ENCODE results near the gene NRXN3. TPM values are rescaled to one million over a fixed set of nuclear protein-coding genes. Genes with fewer than 3 reads are reported as not detected.

NRXN3 gene
- total RNA-seq, 1 donor from 2014 or later, result 18.0 TPM

DNA sequence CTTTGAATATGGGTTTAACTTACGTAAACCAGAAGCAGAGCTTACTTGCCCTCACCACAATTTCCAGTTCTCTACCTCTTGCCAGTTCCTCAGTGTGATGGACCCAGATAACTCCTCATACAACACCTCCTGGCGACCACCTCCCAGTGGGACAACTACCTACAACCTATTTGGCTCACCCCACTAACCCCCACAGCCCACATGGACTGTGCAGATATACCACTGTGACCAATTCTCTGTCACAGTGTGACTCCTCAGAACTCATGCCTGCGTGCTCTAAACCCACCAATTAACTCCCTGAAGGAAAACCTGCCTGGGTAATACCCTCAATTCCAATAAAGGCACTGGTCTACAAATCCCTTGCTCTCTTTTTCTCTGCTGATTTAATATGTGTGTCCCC is 1729.4 kb downstream of the NRXN3 start:
- H3K4me3 Mint-ChIP-seq (ENCODE audit: unreplicated experiment), result no peak overlapping the region
- H3K27me3 Mint-ChIP-seq (ENCODE audit: low read depth, unreplicated experiment), result no peaks in the 10 kb centered on the region
- H3K27ac Mint-ChIP-seq (ENCODE audit: unreplicated experiment), result no peak overlapping the region
- no peaks in the 10 kb centered on the region for H3K9me3 ChIP-seq (ENCODE audit: insufficient read depth, low read depth, low read length)
- no peaks in the 10 kb centered on the region for H4K20me1 ChIP-seq (ENCODE audit: insufficient read depth, low read length)
- H3K4me1 Mint-ChIP-seq (ENCODE audit: low read depth, unreplicated experiment), result no peaks in the 10 kb centered on the region
- FAIRE-seq, result no peak
- H3K4me1 ChIP-seq (ENCODE audit: insufficient read depth, low read length), result no peaks in the 10 kb centered on the region
- H3K9me3 Mint-ChIP-seq (ENCODE audit: unreplicated experiment), result peaks cover 9% of the 10 kb centered on the region
- H3K27me3 ChIP-seq (ENCODE audit: insufficient read depth, low read length), result no peaks in the 10 kb centered on the region
- H3K4me2 ChIP-seq (ENCODE audit: low read length), result no peak overlapping the region
- no peaks in the 10 kb centered on the region for H3K36me3 Mint-ChIP-seq (ENCODE audit: low read depth, unreplicated experiment)
- H2AFZ ChIP-seq (ENCODE audit: low read depth, low read length), result no peak overlapping the region
- no peak overlapping the region for H3K4me3 ChIP-seq (ENCODE audit: insufficient read depth, low read depth, low read length)
- no peaks in the 10 kb centered on the region for H3K36me3 ChIP-seq (ENCODE audit: insufficient read depth, low read length)
- TF ChIP-seq EZH2 (IDR thresholded peaks at IDR 0.05; ENCODE audit: insufficient read depth, low read length), result no peak
- TF ChIP-seq, protein P1, sequence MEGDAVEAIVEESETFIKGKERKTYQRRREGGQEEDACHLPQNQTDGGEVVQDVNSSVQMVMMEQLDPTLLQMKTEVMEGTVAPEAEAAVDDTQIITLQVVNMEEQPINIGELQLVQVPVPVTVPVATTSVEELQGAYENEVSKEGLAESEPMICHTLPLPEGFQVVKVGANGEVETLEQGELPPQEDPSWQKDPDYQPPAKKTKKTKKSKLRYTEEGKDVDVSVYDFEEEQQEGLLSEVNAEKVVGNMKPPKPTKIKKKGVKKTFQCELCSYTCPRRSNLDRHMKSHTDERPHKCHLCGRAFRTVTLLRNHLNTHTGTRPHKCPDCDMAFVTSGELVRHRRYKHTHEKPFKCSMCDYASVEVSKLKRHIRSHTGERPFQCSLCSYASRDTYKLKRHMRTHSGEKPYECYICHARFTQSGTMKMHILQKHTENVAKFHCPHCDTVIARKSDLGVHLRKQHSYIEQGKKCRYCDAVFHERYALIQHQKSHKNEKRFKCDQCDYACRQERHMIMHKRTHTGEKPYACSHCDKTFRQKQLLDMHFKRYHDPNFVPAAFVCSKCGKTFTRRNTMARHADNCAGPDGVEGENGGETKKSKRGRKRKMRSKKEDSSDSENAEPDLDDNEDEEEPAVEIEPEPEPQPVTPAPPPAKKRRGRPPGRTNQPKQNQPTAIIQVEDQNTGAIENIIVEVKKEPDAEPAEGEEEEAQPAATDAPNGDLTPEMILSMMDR (IDR thresholded peaks at IDR 0.05; ENCODE audit: insufficient read depth, low read depth, low read length), result no peak
- H3K27ac ChIP-seq (ENCODE audit: low read depth, low read length), result no peak overlapping the region
- no peak overlapping the region for H3K9ac ChIP-seq (ENCODE audit: low read length)
- no peaks in the 10 kb centered on the region for H3K79me2 ChIP-seq (ENCODE audit: insufficient read depth, low read length)
- no peak for DNase-seq (ENCODE audit: low read depth)

DNA sequence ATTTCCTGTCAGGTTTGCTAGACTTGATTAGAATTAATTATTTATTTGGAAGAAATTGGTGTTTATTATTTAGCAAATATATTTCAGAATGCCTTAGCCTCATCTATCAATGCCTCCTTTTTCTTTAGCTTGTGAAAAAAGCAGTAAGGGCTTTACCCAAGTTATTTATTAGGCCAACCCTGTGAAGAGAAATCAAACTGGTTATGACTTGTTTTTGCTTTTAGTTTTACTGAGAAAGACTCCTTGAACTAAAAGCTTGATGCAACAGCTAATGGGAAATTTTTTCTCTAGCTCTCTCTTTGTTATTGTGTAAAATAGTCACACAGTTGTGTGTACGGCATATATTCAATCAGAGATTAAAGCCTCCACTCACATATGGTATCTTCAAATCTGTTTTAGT is 1734.3 kb downstream of the NRXN3 start:
- H3K4me3 Mint-ChIP-seq (ENCODE audit: unreplicated experiment), result no peak overlapping the region
- TF ChIP-seq EZH2 (IDR thresholded peaks at IDR 0.05; ENCODE audit: insufficient read depth, low read length), result no peak
- TF ChIP-seq, protein P1 (IDR thresholded peaks at IDR 0.05; ENCODE audit: insufficient read depth, low read depth, low read length), result no peak
- no peak overlapping the region for H3K4me2 ChIP-seq (ENCODE audit: low read length)
- no peaks in the 10 kb centered on the region for H3K4me1 Mint-ChIP-seq (ENCODE audit: low read depth, unreplicated experiment)
- H3K9ac ChIP-seq (ENCODE audit: low read length), result no peak overlapping the region
- H3K9me3 Mint-ChIP-seq (ENCODE audit: unreplicated experiment), result peaks cover 4% of the 10 kb centered on the region
- DNase-seq (ENCODE audit: low read depth) (no peak), FAIRE-seq (no peak)
- H3K4me1 ChIP-seq (ENCODE audit: insufficient read depth, low read length), result no peaks in the 10 kb centered on the region
- H3K27ac Mint-ChIP-seq (ENCODE audit: unreplicated experiment), result no peak overlapping the region
- H3K79me2 ChIP-seq (ENCODE audit: insufficient read depth, low read length), result no peaks in the 10 kb centered on the region
- no peaks in the 10 kb centered on the region for H3K36me3 ChIP-seq (ENCODE audit: insufficient read depth, low read length)
- no peak overlapping the region for H3K27ac ChIP-seq (ENCODE audit: low read depth, low read length)
- H3K4me3 ChIP-seq (ENCODE audit: insufficient read depth, low read depth, low read length), result no peak overlapping the region
- no peak overlapping the region for H2AFZ ChIP-seq (ENCODE audit: low read depth, low read length)
- no peaks in the 10 kb centered on the region for H3K36me3 Mint-ChIP-seq (ENCODE audit: low read depth, unreplicated experiment)
- no peaks in the 10 kb centered on the region for H3K27me3 Mint-ChIP-seq (ENCODE audit: low read depth, unreplicated experiment)
- no peaks in the 10 kb centered on the region for H4K20me1 ChIP-seq (ENCODE audit: insufficient read depth, low read length)
- H3K9me3 ChIP-seq (ENCODE audit: insufficient read depth, low read depth, low read length), result no peaks in the 10 kb centered on the region
- H3K27me3 ChIP-seq (ENCODE audit: insufficient read depth, low read length), result no peaks in the 10 kb centered on the region

DNA sequence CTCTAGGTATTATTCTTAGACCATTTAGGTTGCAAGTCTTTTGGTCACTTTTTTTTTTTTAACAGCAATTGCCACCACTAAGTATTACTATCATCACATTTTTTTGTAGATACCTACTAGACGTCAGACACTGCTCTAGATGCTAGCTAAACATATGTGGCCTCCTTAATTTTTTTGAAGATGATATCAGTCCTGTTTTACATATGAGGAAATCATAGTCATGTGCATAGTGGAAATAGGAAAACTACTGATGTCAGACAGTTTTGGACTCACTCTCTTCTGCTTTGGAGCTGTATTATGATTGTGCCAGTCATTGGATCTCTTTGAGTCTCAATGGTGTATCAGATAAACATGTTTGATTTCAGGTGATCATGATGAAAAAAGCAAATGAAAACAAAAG is 1736.8 kb downstream of the NRXN3 start:
- Histone ChIP-seq H2AFZ (ENCODE audit: low read depth, low read length) (no peak overlapping the region), H3K9me3 (ENCODE audit: insufficient read depth, low read depth, low read length) (no peaks in the 10 kb centered on the region), H3K27ac (ENCODE audit: low read depth, low read length) (no peak overlapping the region), H3K79me2 (ENCODE audit: insufficient read depth, low read length) (no peaks in the 10 kb centered on the region), H3K36me3 (ENCODE audit: insufficient read depth, low read length) (no peaks in the 10 kb centered on the region), H4K20me1 (ENCODE audit: insufficient read depth, low read length) (no peaks in the 10 kb centered on the region), H3K9ac (ENCODE audit: low read length) (no peak overlapping the region), H3K4me2 (ENCODE audit: low read length) (no peak overlapping the region), H3K4me1 (ENCODE audit: insufficient read depth, low read length) (no peaks in the 10 kb centered on the region), H3K27me3 (ENCODE audit: insufficient read depth, low read length) (no peaks in the 10 kb centered on the region), H3K4me3 (ENCODE audit: insufficient read depth, low read depth, low read length) (no peak overlapping the region)
- no peak for DNase-seq (ENCODE audit: low read depth)
- H3K9me3 Mint-ChIP-seq (ENCODE audit: unreplicated experiment), result no peaks in the 10 kb centered on the region
- no peak for TF ChIP-seq EZH2 (IDR thresholded peaks at IDR 0.05; ENCODE audit: insufficient read depth, low read length)
- TF ChIP-seq, protein P1 (IDR thresholded peaks at IDR 0.05; ENCODE audit: insufficient read depth, low read depth, low read length), result no peak
- no peak for FAIRE-seq
- H3K27me3 Mint-ChIP-seq (ENCODE audit: low read depth, unreplicated experiment), result no peaks in the 10 kb centered on the region
- H3K4me3 Mint-ChIP-seq (ENCODE audit: unreplicated experiment), result no peak overlapping the region
- no peaks in the 10 kb centered on the region for H3K4me1 Mint-ChIP-seq (ENCODE audit: low read depth, unreplicated experiment)
- H3K27ac Mint-ChIP-seq (ENCODE audit: unreplicated experiment), result no peak overlapping the region
- H3K36me3 Mint-ChIP-seq (ENCODE audit: low read depth, unreplicated experiment), result no peaks in the 10 kb centered on the region

All from astrocyte (in vitro differentiated cells and primary cell).